Posterior cingulate gyrus (tissue), 11 donors: ENCODE measurements around the gene PACRG.

ENCODE experiments used
- DNase-seq, 10 donors: peaks; one replicate each; pipeline versions ENCODE4 v3.0.0 to v3.0.0-alpha.2; 2020 to 2021; ENCODE audit warnings: mixed read lengths in 3 of 10
- intact Hi-C: fragments of 100-400 bp; cut with DNase I; formaldehyde crosslinking; loops from one replicate; pipeline ENCODE4 v1.15.1; 2023

Gene PACRG

DNA sequence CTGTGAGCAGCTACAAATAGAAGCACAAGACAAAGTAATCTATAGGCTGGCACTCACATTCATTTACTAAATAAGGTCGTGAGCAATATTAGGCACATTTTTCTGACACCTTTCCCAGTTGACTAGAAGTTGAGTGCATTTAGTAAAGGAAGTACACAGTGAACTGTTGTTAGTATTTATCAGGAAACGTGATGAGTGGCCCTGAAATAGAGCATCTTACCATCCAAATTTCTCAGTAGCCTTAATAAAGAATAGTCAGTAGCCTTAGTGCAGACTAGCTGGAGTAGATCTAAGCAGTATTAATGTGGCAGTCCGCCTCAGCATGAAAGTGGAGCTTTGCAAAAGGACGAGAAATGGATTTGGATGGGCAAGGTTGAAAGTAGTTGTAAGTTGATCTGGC is 481.2 kb downstream of the PACRG start:
- intact Hi-C loops: no loop called here
- DNase-seq: no peak

DNA sequence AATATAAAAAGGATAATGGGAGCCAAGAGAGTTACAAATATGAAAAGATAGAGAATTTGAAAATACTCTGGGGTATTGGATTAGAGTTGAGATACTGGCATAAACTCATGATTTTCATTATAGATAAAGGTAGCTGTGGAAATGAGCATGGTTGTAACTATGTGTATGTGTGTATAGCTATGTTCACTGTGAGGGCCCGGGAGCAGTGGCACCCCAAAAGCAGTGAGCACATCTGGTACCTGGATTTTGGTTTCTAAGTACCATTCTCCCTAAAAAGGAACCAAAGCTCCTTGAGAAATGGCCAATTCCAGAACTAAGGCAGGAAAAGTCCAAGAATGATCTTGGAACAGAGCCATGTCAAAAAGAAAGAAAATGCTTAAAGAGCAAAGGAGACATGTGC is 484.3 kb downstream of the PACRG start:
- no peak for DNase-seq
- intact Hi-C loops: no loop called here

DNA sequence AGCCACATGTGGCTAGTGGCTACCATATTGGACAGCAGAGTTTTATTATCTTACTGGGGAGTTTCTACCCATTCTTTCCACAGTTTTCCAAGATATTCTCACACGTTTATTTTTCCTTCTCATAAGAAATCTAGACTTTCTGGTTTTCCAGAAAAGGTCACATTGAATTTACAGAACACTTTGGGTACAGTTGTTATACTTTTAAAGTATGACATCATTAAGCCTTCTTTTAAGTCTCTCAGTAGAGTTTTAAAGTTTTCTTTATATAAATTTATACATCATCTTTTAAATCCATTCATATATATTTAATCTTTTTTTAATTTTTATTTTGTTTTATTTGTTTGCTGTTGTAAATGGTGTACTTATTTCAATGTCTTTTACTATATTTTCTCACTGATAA is 486.5 kb downstream of the PACRG start:
- no peak for DNase-seq
- intact Hi-C loops: no loop called here

DNA sequence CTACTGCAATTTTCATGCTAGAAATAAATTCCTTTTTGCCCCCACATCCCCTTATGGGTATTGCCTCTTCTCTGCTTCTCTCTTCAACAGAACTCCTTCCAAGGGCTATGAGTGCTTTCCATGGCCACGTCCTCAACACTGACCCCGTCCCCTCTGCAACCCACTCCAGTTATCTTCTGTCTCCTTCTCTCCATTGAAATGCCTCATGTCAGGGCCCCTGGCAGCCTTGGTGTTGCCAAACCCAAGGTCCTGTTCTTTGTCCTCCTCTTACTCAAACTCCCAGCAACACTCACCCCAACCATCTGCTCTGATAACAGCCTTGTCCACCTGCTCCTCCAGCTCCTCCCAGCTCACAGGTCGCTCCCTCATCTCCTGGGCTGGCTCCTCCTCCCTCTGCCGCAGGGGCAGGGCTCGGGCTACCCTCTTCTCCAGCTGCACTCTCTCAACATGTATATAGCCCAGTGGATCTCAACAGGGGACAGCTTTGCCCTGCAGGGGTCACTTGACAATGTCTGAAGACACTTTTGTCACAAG is 490.7 kb downstream of the PACRG start:
- peak in 1 of 10 donors; percentile 35 for DNase-seq
- intact Hi-C loops: no loop called here

DNA sequence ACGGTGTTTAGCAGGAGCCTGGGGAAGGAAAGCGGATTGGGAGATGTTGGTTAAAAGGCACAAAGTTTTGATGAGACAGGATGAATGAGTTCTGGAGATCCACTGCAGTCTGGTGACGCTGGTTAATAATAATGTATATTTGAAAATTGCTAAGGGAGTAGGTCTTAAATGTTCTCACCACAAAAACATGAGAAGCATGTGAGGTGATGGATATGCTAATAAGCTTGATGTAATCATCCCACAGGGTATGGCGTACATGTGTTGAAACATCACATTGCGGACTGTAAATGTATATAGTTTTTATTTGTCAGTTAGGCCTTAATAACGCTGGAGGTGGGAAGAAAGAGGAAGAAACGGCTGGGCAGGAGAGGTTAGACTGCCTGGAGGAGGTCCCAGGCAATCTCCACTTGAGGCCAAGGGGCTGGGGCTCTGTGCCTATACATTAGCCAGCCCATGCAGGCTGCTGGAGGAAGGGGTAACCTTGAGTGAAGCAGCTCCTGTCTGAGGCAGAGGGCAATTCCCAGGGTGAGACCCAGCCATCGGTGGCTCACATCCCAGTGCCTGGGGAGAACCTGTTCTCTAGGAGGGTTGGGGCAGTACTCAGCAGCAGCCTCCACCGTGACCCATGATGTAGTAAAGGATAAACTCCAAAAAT is 498.5 kb downstream of the PACRG start:
- intact Hi-C loops: no loop called here
- DNase-seq: peak in 2 of 10 donors; percentile 60

DNA sequence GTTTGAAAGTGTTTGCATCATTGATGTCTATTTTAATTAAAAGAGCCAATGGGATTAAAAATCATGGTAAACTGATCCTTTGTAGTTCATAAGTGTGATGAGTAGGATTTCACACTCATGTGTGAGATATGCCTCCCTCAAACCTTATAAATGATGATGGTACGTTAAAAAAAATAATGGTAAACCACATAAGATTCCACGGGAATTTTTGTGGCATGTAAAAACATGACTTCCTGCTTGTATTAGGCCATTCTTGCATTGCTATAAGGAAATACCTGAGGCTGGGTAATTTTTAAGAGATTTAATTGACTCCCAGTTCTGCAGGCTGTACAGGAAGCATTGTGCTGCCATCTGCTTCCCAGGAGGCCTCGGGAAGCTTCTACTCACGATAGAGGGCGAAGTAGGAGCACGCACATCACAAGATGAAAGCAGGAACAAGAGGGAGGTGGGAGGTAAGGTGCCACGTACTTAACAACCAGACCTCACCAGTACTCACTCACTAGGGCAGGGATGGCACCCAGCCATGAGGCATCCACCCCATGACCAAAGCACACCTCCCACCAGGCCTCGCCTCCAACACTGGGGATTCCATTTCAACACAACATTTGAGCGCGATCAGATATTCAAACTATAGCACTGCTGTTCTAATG is 499.2 kb downstream of the PACRG start:
- intact Hi-C loops: no loop called here
- no peak for DNase-seq

DNA sequence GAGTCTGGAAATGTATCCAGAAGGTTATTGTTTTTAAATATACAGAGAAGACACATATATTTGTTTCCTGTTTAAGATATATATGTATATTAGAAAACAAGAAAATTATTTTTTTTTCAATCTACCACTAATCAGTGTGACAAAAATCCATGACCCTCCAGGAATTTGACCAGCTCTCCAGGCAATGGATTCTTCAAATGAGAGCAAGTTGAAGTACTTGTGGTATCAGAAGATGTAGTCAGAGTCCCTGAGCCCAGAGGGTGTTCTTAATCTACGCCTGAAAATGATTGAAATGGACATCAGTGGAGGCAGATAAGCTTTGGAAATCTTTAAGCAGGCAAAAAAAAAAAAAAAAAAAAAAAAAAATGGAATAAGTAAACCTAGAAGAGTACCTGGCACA is 500.3 kb downstream of the PACRG start:
- no peak for DNase-seq
- intact Hi-C loops: no loop called here

DNA sequence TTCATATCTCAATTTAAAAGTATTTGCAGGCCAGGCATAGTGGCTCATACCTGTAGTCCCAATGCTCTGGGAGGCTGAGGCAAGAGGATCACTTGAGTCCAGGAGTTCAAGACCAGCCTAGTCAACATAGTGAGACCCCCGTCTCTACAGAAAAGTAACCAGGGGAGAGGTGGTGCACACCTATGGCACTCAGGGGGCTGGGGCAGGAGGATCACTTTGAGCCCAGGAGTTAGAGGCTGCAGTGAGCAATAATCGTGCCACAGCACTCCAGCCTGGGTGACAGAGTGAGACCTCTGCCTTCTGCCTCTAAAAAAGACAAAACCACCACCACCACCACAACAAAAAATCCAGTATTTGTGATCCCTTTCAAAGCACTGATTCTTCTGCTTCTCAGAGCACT is 501.3 kb downstream of the PACRG start:
- intact Hi-C loops: no loop called here
- peak in 1 of 10 donors; percentile 55 for DNase-seq

DNA sequence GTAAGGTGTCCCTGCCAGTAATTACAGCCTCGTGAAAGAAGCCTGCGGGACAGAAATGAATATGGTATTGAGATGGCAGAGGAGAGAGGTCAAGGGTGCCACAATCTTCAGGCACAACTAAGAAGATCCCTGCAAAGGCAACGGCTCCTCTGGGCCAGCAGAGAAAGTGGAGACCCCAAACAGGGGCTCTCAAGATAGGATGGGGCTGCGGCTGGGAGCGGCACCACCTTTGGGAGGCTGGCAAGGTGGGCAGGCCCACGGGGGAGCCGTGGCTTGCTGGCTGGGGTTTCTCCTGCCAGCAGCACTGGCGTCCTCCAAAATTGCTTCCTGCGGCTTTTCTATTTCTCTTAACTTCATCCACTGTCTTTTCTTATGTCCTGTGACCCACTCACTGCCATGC is 503.1 kb downstream of the PACRG start:
- DNase-seq: peak in 1 of 10 donors; percentile 50
- intact Hi-C loops: no loop called here

DNA sequence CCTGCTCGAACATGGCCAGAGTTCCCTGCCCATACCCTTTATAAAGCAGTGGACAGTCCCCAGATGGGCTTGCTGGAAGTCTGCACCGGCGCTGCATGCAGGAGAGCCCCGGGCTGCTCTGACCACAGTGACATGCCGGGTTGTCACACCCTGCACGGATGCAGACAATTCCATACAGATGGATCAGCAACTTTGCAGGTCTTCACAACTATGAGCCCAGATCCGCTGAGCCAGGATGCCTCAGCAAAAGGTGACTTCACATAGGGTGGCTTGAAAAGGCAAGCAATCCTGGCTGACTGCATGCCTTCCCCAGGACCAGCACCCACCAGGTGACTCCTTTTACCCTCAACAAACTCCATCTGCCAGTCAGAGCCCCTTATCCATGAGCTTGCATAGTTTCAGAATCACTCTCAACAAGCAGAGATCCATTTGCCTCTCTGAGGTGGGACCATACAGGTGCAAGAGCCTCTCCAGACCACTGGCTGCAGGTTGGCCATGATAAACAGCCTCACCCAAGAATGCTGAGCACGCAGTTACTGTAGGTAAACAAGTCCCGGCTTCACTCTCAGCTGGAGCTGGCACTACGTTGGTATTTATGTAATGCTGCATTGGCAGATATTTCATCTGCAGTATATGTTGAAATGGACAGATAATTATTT is 503.7 kb downstream of the PACRG start:
- DNase-seq: peak in 2 of 10 donors; percentile 22 to 61
- intact Hi-C loops: no loop called here

DNA sequence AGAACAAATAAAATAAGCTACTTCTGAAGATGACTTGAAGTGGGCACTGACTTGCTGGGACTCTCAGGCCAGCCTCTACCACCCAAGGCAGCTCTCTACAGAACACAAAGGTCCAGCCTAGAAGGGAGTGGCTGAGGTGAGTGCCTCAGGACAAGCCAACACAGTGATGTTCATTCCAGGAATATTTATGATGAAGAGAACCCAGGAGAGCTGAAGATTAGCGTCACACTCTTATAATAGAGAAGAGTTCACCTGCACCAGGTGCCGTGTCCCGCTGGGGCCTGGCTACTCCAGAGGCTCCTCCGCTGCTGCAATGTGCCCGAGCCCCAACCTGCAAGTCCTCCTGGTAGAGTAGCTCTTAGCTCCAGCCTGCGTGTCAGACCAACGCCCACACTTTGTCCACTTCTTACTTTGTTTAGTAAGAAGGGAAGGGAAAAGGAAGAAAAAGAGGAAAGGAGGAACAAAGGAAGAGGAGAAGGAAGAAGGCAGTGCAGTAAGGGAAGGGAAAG is 504.3 kb downstream of the PACRG start:
- intact Hi-C loops: no loop called here
- DNase-seq: peak in 1 of 10 donors; percentile 52

DNA sequence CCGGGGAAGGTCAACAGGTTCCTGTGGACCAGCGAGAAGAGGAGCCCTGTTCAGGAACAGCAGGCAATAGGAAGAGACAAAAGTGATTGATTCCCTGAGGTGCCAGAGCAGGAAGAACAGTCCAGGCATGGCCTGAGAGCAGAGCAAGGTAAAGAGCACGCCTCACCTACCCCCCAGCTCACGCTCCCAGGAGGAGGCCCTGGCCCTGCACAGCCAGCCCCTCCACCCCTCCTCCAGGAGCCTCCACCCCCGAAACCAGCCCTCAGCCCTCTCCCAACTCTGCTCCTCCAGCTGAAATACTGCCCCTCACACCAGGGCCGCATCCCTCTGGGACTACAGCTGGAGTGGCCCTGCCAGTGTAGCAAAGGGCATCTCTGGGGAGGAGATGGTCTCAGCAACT is 504.9 kb downstream of the PACRG start:
- peak in 2 of 10 donors; percentile 38 to 52 for DNase-seq

DNA sequence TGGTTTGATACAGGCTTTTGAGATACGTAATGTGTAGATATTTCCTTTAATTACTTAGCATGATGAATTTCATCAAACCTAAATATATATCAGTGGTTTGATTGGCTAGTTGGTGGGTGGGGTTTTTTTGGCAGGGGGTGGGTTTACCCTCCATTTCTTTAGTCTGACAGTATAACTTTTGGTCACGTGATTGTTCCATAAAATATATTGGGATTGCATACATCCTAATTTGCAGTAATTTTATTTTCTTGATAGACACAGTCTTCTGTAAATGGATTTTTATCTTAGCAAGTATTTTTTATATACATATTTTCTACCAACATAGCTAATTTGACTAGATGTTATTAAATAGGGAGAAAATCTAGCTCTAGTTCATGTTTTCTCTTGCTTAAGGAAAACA is 509.3 kb downstream of the PACRG start:
- no peak for DNase-seq
- intact Hi-C loops: no loop called here

More for the DNA sequence above, 504.9 kb downstream of the PACRG start:
- intact Hi-C loops: no loop called here

DNA sequence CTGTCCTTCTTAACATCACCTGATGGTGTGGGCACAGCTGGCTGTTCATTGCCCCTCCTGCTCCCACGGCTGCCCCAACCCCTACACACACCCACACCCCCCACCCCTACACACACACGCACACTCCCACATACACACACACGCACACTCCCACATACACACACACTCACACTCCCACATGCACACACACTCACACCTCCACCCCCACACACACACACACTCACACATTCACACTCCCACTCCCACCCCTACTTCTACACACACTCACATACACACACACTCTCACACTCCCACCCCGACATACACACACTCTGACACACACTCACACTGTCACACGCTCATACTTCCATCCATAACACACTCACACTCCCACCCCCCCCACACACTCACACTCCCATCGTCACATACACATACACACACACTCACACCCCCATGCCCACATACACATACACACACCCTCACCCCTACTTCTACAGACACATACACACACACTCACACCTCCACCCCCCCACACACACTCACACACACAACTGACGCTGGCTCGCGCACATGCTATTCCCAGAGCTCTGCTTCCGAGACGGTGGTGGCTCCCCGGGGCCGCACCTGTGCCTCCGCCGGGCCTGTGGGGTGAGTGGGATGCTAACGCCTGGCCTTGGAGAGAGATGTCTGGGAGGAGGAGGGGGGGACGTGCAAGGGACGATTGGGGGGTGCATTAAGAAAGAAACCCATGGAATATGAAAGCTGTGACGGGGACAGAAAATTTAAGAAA is 512.0 kb downstream of the PACRG start:
- peak in 2 of 10 donors; percentile 37 to 76 for DNase-seq
- intact Hi-C loops: no loop called here

DNA sequence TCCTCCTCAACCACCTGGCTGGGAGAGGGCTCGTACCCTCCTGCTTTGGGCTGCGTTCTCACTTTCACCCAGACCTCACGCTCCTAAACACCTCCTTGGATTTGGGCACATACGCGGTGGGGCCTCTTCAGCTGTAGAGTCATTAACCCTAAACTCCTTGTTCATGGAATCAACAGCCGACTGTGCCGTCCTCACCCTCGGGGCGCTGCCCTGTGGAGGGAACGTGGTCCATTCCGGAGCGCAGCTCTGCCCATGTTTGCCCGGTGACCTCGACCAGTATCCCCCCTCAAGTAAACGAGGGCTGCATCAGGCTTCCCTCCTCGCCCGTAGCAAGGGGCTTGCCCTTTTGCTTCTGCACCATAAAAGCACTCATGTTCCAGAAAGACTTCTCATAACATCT is 512.8 kb downstream of the PACRG start:
- intact Hi-C loops: no loop called here

DNA sequence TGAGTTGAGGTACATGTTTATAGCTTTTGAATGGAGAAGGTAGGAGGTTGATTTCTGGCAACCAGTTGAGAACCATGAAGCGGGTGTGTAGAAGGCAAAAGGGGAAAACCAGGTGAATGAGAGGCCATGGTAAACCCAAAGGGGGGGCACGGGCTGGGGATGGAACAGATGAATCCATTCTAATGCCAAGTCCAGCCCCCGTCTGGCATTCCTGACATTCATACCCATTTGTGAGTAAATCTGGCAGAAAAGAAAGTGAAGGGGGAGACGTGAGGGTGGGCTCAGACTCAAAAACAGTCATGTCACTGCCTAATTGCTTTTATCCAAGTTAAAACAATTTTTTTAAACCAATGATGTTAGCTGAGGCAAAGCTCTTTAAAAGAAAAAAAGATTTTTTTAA is 513.9 kb downstream of the PACRG start:
- intact Hi-C loops: loop anchor here (2.0 kb wide), 1 partner anchor 49 kb away; no protein-coding TSS in a partner anchor
- peak in 1 of 10 donors; percentile 66 for DNase-seq

More for the DNA sequence above, 512.8 kb downstream of the PACRG start:
- DNase-seq: peak in 1 of 10 donors; percentile 50

DNA sequence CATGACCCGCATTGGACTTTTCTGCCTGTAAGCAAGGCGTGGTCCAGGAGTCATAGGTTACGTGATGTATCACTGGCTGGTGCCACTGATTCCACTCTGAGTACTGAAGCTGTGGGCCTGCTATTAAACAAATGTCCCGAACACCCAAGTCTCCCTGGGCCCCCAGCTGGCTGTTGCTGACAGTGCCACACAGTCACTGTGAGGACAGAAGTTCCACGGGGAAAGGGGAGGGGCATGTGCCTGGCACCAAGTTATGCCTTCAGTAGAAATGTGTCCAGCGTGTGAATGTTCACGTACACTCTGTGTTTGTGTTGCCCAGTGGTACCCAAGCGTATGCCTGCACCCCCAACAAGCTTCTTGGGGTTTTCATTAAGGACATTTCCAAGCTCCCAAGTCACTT is 515.3 kb downstream of the PACRG start:
- intact Hi-C loops: loop anchor here (2.0 kb wide), 1 partner anchor 50 kb away; no protein-coding TSS in a partner anchor
- peak; percentile 71 to 98 (median 83) for DNase-seq

DNA sequence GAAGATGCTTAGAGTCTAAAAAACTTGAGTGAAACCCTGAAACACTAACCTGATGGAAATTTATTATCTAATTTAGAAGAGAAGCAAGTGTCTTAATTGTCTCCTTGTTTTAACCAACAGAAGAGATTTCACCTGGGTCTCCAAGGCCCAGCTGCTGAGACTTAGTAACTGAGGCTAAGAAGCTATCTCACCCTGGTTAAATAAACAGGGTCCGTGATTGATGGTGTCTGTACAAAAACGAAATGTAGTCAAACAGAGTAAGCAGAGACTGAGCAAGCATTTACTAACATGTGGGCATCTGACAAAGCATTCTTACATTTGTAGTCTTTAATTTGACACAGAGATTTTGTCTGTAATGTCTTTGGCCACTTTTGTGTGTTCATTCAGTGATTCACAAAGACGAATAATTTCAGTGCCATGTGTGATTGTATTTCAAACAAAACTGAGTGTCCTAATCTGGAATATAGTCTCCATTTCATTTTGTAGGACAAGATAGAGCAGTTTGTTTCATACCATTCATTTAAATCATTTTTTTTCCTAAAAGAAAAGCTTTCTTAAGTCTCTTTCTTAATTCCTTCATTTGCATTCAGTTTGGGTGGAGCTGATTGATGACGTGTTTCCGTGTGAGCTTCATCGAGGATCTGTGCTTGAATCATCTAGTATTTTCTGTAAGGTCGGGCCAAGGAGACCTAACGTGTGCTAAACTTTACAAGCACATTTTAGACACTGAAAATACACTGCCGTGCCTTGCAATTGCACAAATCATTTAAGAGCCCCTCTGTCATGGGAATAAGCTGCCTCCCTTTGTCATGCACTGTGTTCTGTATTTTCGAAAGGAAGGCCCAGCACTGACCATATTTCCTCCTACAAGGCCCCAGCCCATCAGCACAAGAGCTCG is 516.2 kb downstream of the PACRG start:
- intact Hi-C loops: loop anchor here (2.0 kb wide), 1 partner anchor 51 kb away; no protein-coding TSS in a partner anchor
- no peak for DNase-seq

DNA sequence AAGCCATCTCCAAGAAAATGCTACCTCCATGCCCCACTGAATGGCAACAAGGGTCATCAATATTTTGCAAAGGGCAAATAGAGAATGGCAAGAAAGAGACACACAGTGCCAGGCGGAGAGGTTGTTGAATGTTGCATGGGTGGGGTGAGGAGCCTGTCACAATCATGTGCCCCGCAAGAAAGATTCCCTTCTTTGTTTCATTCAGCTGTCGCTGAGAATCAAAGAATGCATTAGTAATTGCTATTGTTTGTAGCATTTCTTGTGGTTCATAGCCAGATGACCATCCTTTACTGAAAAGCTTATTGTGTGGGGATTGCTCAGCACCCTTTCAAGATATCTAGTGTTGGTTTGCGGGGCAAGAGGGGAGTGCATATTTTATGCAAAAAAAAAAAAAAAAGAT is 520.3 kb downstream of the PACRG start:
- peak in 5 of 10 donors; percentile 36 to 89 (median 61) for DNase-seq
- intact Hi-C loops: loop anchor here (5.0 kb wide), 2 partner anchors 66 to 391 kb away; no protein-coding TSS in a partner anchor
